ENCODE data around the gene MFNG. TPM values are rescaled to one million over a fixed set of nuclear protein-coding genes. Genes with fewer than 3 reads are reported as not detected.

MFNG gene
- total RNA-seq, 4 donors from 2014 or later, result 7.5 to 23.1 (median 18.5) TPM

DNA sequence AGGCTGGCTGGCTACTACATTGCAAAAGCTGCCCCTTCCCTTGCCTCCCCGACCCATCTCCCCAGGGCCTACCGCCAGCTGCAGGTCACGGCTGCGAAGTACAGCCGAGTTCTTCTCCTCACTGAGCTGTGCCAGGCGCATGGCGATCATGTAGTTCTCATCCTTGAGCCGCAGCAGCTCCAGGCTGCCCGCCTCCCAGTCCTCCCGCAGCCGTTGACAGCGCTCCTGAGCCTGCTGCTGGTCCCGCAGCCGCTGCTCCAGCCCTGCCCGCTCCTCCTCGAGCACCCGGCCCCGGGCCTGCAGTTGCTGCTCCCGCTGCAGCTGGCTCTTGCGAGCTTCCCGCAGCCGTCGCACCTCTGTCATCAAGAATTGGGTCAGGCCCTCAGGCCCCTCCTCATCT is 29.7 kb upstream of the MFNG start:
- TF ChIP-seq POLR2A (IDR thresholded peaks at IDR 0.05; ENCODE audit: low read depth) (no peak), EP300 (IDR thresholded peaks at IDR 0.05) (no peak), POLR2AphosphoS5 (IDR thresholded peaks at IDR 0.05) (no peak)
- TF ChIP-seq, protein P1, sequence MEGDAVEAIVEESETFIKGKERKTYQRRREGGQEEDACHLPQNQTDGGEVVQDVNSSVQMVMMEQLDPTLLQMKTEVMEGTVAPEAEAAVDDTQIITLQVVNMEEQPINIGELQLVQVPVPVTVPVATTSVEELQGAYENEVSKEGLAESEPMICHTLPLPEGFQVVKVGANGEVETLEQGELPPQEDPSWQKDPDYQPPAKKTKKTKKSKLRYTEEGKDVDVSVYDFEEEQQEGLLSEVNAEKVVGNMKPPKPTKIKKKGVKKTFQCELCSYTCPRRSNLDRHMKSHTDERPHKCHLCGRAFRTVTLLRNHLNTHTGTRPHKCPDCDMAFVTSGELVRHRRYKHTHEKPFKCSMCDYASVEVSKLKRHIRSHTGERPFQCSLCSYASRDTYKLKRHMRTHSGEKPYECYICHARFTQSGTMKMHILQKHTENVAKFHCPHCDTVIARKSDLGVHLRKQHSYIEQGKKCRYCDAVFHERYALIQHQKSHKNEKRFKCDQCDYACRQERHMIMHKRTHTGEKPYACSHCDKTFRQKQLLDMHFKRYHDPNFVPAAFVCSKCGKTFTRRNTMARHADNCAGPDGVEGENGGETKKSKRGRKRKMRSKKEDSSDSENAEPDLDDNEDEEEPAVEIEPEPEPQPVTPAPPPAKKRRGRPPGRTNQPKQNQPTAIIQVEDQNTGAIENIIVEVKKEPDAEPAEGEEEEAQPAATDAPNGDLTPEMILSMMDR (IDR thresholded peaks at IDR 0.05), result no peak
- Histone ChIP-seq H3K27me3 (peaks cover 0 to 48% (median 4%) of the 10 kb centered on the region in 4 donors), H3K9me3 (no peaks in the 10 kb centered on the region), H3K36me3 (peaks cover 0 to 7% (median 4%) of the 10 kb centered on the region in 4 donors), H3K27ac (replicated peaks in 1 of 4) (no peak overlapping the region), H3K4me1 (peaks cover 24 to 36% (median 32%) of the 10 kb centered on the region in 4 donors), H3K4me3 (no peak overlapping the region)
- 90% methylated on average over 21 of the region's 23 CpGs for WGBS
- intact Hi-C loops (cut with DNase I), result no loop called here
- DNase-seq (ENCODE audit: extremely low spot score), result no peak

DNA sequence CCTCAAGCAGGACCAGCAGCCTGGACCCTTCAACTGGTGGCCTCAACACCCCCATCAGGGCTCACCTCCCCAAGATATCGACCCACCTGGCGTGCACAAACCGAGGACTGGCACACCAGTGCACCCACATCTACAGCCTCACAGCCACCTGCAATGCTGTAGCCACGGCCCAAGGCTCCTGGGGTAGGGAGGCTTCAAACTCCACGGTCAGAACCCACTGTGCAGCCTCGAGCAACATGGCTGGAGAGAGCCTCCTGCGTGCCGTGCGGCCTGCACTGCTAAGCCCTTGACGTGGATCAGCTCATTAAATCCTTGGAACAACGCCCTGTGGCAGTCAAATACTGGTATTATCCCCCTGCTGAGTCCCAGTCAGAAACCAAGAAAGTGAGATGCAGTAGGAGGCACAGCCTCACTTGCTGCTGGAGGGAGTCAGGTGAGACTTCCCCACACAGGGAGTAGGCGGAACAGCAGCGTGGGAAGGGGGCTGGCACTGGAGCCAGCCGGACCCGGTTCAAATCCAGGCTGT is 28.4 kb upstream of the MFNG start:
- no peak for DNase-seq (ENCODE audit: extremely low spot score)
- no peak overlapping the region for H3K4me3 ChIP-seq
- no peak overlapping the region for H3K27ac ChIP-seq (replicated peaks in 1 of 4)
- no peaks in the 10 kb centered on the region for H3K9me3 ChIP-seq
- intact Hi-C loops (cut with DNase I), result no loop called here
- H3K4me1 ChIP-seq, result peaks cover 23 to 36% (median 35%) of the 10 kb centered on the region in 4 donors
- peaks cover 0 to 45% (median 4%) of the 10 kb centered on the region in 4 donors for H3K27me3 ChIP-seq
- 75% methylated on average over 15 of the region's 15 CpGs for WGBS
- no peak for TF ChIP-seq POLR2A (IDR thresholded peaks at IDR 0.05; ENCODE audit: low read depth)
- no peak for TF ChIP-seq EP300 (IDR thresholded peaks at IDR 0.05)
- TF ChIP-seq, protein P1 (IDR thresholded peaks at IDR 0.05), result no peak
- peaks cover 0 to 12% (median 4%) of the 10 kb centered on the region in 4 donors for H3K36me3 ChIP-seq

DNA sequence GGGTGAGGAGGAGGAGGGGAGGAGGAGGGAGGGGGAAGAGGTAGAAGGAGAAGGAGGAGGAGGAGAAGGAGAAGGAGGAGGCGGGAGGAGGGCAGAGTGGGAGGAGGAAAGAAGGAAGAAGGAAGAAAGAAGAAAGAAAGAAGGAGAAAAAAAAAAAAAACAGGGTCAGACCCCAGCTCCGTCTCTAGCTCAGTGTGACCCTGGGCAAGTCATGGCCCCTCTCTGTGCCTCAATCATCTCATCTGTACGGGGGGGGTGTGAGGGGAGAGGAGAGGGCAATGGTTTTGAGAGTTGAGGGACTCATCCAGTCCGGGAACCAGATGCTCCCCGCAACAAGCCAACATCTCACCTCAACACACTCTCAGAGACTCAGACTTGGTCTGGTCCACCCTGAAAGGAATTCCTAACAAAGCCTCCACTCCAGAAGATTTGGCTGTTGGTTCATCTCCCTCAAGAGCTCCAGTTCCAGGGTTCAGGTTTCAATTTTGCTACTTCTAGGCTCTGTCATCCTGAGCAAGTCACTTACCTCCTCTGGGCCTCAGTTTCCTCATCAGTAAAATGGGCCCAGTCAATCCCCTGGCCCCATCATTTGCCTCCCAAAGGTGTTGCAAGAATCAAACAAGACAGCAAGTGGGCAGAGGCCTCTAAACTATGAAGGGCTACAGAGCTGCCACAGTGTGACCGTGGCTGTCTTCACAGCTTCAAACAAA is 25.4 kb upstream of the MFNG start:
- Histone ChIP-seq H3K27me3 (peaks cover 0 to 39% (median 0%) of the 10 kb centered on the region in 4 donors), H3K4me1 (peaks cover 37 to 46% (median 43%) of the 10 kb centered on the region in 4 donors), H3K27ac (replicated peaks in 1 of 4) (peak overlapping the region; percentile 10 to 62 (median 34)), H3K9me3 (no peaks in the 10 kb centered on the region), H3K4me3 (no peak overlapping the region), H3K36me3 (peaks cover 0 to 28% (median 6%) of the 10 kb centered on the region in 4 donors)
- intact Hi-C loops (cut with DNase I), result no loop called here
- DNase-seq (ENCODE audit: extremely low spot score), result no peak
- TF ChIP-seq POLR2A (IDR thresholded peaks at IDR 0.05; ENCODE audit: low read depth) (no peak), EP300 (IDR thresholded peaks at IDR 0.05) (no peak), POLR2AphosphoS5 (IDR thresholded peaks at IDR 0.05) (no peak)
- TF ChIP-seq, protein P1 (IDR thresholded peaks at IDR 0.05), result no peak
- WGBS, result 85% methylated on average over 6 of the region's 6 CpGs

DNA sequence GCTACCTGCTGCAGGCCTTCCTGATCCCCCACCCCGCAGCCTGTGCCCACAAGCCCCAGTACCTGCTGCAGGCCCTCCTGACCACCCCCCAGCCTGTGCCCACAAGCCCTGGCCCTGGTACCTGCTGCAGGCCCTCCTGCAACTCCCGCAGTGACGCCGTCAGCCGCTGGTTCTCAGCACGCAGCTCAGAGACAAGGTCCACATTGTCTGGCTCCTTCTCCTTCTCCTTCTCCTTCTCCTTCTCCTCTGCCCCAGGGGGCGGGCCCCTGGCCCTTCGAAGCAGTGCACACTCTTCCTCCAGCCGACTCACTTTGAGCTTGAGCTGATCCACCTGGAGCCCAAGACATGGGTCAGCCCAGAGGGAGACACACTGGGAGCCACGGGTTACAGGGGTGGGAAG is 23.9 kb upstream of the MFNG start:
- 55% methylated on average over 5 of the region's 10 CpGs for WGBS
- Histone ChIP-seq H3K4me1 (peaks cover 37 to 46% (median 43%) of the 10 kb centered on the region in 4 donors), H3K36me3 (peaks cover 0 to 38% (median 6%) of the 10 kb centered on the region in 4 donors), H3K27ac (replicated peaks in 1 of 4) (peak overlapping the region in 2 of 4 donors; percentile 9 to 17), H3K9me3 (no peaks in the 10 kb centered on the region), H3K27me3 (peaks cover 0 to 34% (median 0%) of the 10 kb centered on the region in 4 donors), H3K4me3 (no peak overlapping the region)
- TF ChIP-seq POLR2A (IDR thresholded peaks at IDR 0.05; ENCODE audit: low read depth), result no peak
- TF ChIP-seq EP300 (IDR thresholded peaks at IDR 0.05), result no peak
- TF ChIP-seq, protein P1 (IDR thresholded peaks at IDR 0.05), result no peak
- no peak for TF ChIP-seq POLR2AphosphoS5 (IDR thresholded peaks at IDR 0.05)
- intact Hi-C loops (cut with DNase I), result no loop called here
- DNase-seq (ENCODE audit: extremely low spot score), result no peak
